Activated T-helper 2 cell treated with anti-CD3 and anti-CD28 coated beads, Interferon-gamma antibody, Interleukin-2, Interleukin-4, amounts not matched to agents 10 μg/mL and 5 μg/mL and 100 μg/mL, durations not matched to agents 14 hours and 24 hours and 36 hours (primary cell): Measurements from ENCODE around the gene LYRM9. TPM values are rescaled to one million over a fixed set of nuclear protein-coding genes. Genes with fewer than 3 reads are reported as not detected.

Source experiments
- DNase-seq: peaks from one replicate; pipeline ENCODE4 v3.0.0; 2021; ENCODE audit warnings: low spot score
- H3K27ac Mint-ChIP-seq: one replicate; pipeline ENCODE4 v1.8.0; 2021; ENCODE audit warnings: mixed read lengths
- H3K27me3 Mint-ChIP-seq: one replicate; pipeline ENCODE4 v1.8.0; 2021; ENCODE audit warnings: low read depth, mixed read lengths
- H3K36me3 Mint-ChIP-seq: one replicate; pipeline ENCODE4 v1.8.0; 2021; ENCODE audit warnings: low read depth, mixed read lengths
- H3K4me1 Mint-ChIP-seq: one replicate; pipeline ENCODE4 v1.8.0; 2021; ENCODE audit warnings: low read depth, mixed read lengths
- H3K4me3 Mint-ChIP-seq: one replicate; pipeline ENCODE4 v1.8.0; 2021; ENCODE audit warnings: low read depth, mild to moderate bottlenecking, moderate library complexity, mixed read lengths
- H3K9me3 Mint-ChIP-seq: one replicate; pipeline ENCODE4 v1.8.0; 2021; ENCODE audit warnings: mixed read lengths
- intact Hi-C: fragments of 100-400 bp; cut with micrococcal nuclease; formaldehyde crosslinking; loops from one replicate; pipeline ENCODE4 v1.15.1; 2023
- total RNA-seq: library from RNA; stranded (reverse); gene quantifications from 2 replicates; pipeline ENCODE4 v1.2.3, GENCODE V29; 2022

LYRM9 gene
- total RNA-seq, 1 donor from 2014 or later, result 3.0 TPM

- peaks cover 5% of the 10 kb centered on the region for H3K27me3 Mint-ChIP-seq
- intact Hi-C loops, result no loop called here
- no peak overlapping the region for H3K4me3 Mint-ChIP-seq
- peaks cover 21% of the 10 kb centered on the region for H3K4me1 Mint-ChIP-seq
- no peaks in the 10 kb centered on the region for H3K36me3 Mint-ChIP-seq
- H3K27ac Mint-ChIP-seq, result no peak overlapping the region
- DNase-seq, result no peak
- no peaks in the 10 kb centered on the region for H3K9me3 Mint-ChIP-seq
These were observed 10.9 kb downstream of the LYRM9 start for GRCh38 chr17:27882162-27882840.

GRCh38 chr17:27879987-27880608 is 13.1 kb downstream of the LYRM9 start:
- intact Hi-C loops, result loop anchor here (1.0 kb wide), 2 partner anchors 75 to 120 kb away; no protein-coding TSS in a partner anchor
- Mint-ChIP-seq H3K4me3 (no peak overlapping the region), H3K27ac (no peak overlapping the region), H3K9me3 (no peaks in the 10 kb centered on the region), H3K4me1 (peaks cover 17% of the 10 kb centered on the region), H3K27me3 (peaks cover 5% of the 10 kb centered on the region), H3K36me3 (no peaks in the 10 kb centered on the region)
- DNase-seq, result peak; percentile 58

GRCh38 chr17:27878776-27879562 is 14.2 kb downstream of the LYRM9 start:
- Mint-ChIP-seq H3K4me1 (peaks cover 17% of the 10 kb centered on the region), H3K9me3 (no peaks in the 10 kb centered on the region), H3K36me3 (no peaks in the 10 kb centered on the region), H3K27ac (no peak overlapping the region), H3K27me3 (no peaks in the 10 kb centered on the region), H3K4me3 (no peak overlapping the region)
- intact Hi-C loops, result no loop called here
- DNase-seq, result peak; percentile 40

GRCh38 chr17:27873746-27874145 is 19.4 kb downstream of the LYRM9 start:
- DNase-seq, result no peak
- Mint-ChIP-seq H3K36me3 (no peaks in the 10 kb centered on the region), H3K4me3 (no peak overlapping the region), H3K9me3 (peaks cover 4% of the 10 kb centered on the region), H3K4me1 (peaks cover 7% of the 10 kb centered on the region), H3K27me3 (peaks cover 3% of the 10 kb centered on the region), H3K27ac (no peak overlapping the region)
- intact Hi-C loops, result no loop called here

GRCh38 chr17:27873211-27873610 is 20.0 kb downstream of the LYRM9 start:
- Mint-ChIP-seq H3K9me3 (peaks cover 4% of the 10 kb centered on the region), H3K4me3 (no peak overlapping the region), H3K27ac (no peak overlapping the region), H3K27me3 (peaks cover 3% of the 10 kb centered on the region), H3K36me3 (no peaks in the 10 kb centered on the region), H3K4me1 (peaks cover 2% of the 10 kb centered on the region)
- intact Hi-C loops, result no loop called here
- no peak for DNase-seq

- H3K27ac Mint-ChIP-seq, result no peak overlapping the region
These were observed 20.4 kb downstream of the LYRM9 start for GRCh38 chr17:27872776-27873175.

GRCh38 chr17:27871407-27871806 is 21.8 kb downstream of the LYRM9 start:
- no peaks in the 10 kb centered on the region for H3K4me1 Mint-ChIP-seq
- no peak for DNase-seq
- H3K27ac Mint-ChIP-seq, result no peak overlapping the region
- intact Hi-C loops, result no loop called here
- H3K36me3 Mint-ChIP-seq, result no peaks in the 10 kb centered on the region
- H3K27me3 Mint-ChIP-seq, result peaks cover 5% of the 10 kb centered on the region
- H3K9me3 Mint-ChIP-seq, result peaks cover 4% of the 10 kb centered on the region
- no peak overlapping the region for H3K4me3 Mint-ChIP-seq

More at GRCh38 chr17:27872776-27873175, 20.4 kb downstream of the LYRM9 start:
- DNase-seq, result no peak
- no peak overlapping the region for H3K4me3 Mint-ChIP-seq
- peaks cover 3% of the 10 kb centered on the region for H3K27me3 Mint-ChIP-seq
- no peaks in the 10 kb centered on the region for H3K36me3 Mint-ChIP-seq
- no peaks in the 10 kb centered on the region for H3K4me1 Mint-ChIP-seq
- H3K9me3 Mint-ChIP-seq, result peaks cover 4% of the 10 kb centered on the region
- intact Hi-C loops, result no loop called here

- no peak for DNase-seq
- intact Hi-C loops, result no loop called here
- peaks cover 4% of the 10 kb centered on the region for H3K9me3 Mint-ChIP-seq
- H3K27ac Mint-ChIP-seq, result no peak overlapping the region
- no peaks in the 10 kb centered on the region for H3K36me3 Mint-ChIP-seq
- H3K4me3 Mint-ChIP-seq, result no peak overlapping the region
- peaks cover 5% of the 10 kb centered on the region for H3K27me3 Mint-ChIP-seq
- no peaks in the 10 kb centered on the region for H3K4me1 Mint-ChIP-seq
These were observed 22.8 kb downstream of the LYRM9 start for GRCh38 chr17:27870345-27870744.

- H3K4me1 Mint-ChIP-seq, result no peaks in the 10 kb centered on the region
- DNase-seq, result no peak
- no peaks in the 10 kb centered on the region for H3K36me3 Mint-ChIP-seq
- intact Hi-C loops, result loop anchor here (5.0 kb wide), 1 partner anchor 211 kb away; no protein-coding TSS in a partner anchor
- no peak overlapping the region for H3K4me3 Mint-ChIP-seq
- peaks cover 9% of the 10 kb centered on the region for H3K27me3 Mint-ChIP-seq
- no peak overlapping the region for H3K27ac Mint-ChIP-seq
- peaks cover 3% of the 10 kb centered on the region for H3K9me3 Mint-ChIP-seq
These were observed 24.6 kb downstream of the LYRM9 start for GRCh38 chr17:27868565-27868964.

- no peaks in the 10 kb centered on the region for H3K36me3 Mint-ChIP-seq
- no peak for DNase-seq
- H3K4me1 Mint-ChIP-seq, result no peaks in the 10 kb centered on the region
- no peaks in the 10 kb centered on the region for H3K9me3 Mint-ChIP-seq
- H3K27ac Mint-ChIP-seq, result no peak overlapping the region
- no peak overlapping the region for H3K4me3 Mint-ChIP-seq
- intact Hi-C loops, result no loop called here
- peaks cover 12% of the 10 kb centered on the region for H3K27me3 Mint-ChIP-seq
These were observed 30.3 kb downstream of the LYRM9 start for GRCh38 chr17:27862840-27863239.

- peaks cover 12% of the 10 kb centered on the region for H3K27me3 Mint-ChIP-seq
- no peak overlapping the region for H3K27ac Mint-ChIP-seq
- H3K9me3 Mint-ChIP-seq, result no peaks in the 10 kb centered on the region
- H3K4me3 Mint-ChIP-seq, result no peak overlapping the region
- H3K36me3 Mint-ChIP-seq, result no peaks in the 10 kb centered on the region
- intact Hi-C loops, result no loop called here
- no peaks in the 10 kb centered on the region for H3K4me1 Mint-ChIP-seq
- DNase-seq, result no peak
These were observed 31.2 kb downstream of the LYRM9 start for GRCh38 chr17:27862004-27862403.

GRCh38 chr17:27860971-27861664 is 32.0 kb downstream of the LYRM9 start:
- Mint-ChIP-seq H3K27ac (no peak overlapping the region), H3K36me3 (no peaks in the 10 kb centered on the region), H3K9me3 (no peaks in the 10 kb centered on the region), H3K4me1 (no peaks in the 10 kb centered on the region), H3K4me3 (no peak overlapping the region), H3K27me3 (peaks cover 10% of the 10 kb centered on the region)
- intact Hi-C loops, result no loop called here
- no peak for DNase-seq
